ENCODE results near the gene EXTL1. TPM values are rescaled to one million over a fixed set of nuclear protein-coding genes. Genes with fewer than 3 reads are reported as not detected.

EXTL1 gene
- total and polyA plus RNA-seq, 10 of the 15 experiments (the other 5 are each of a cell fraction or from before 2014, with no cell fraction given), result not detected

- no peak for TF ChIP-seq NR2F1 (conservative IDR thresholded peaks at IDR 0.05)
- TF ChIP-seq SPI1 (IDR thresholded peaks at IDR 0.05; ENCODE audit: borderline replicate concordance, insufficient read depth, low read depth, low read length), result no peak
- no peak for TF ChIP-seq CREB1 (IDR thresholded peaks at IDR 0.05; ENCODE audit: low read depth)
- no peak for TF ChIP-seq NBN (IDR thresholded peaks at IDR 0.05)
- no peak for TF ChIP-seq E2F4 (IDR thresholded peaks at IDR 0.05; ENCODE audit: low read depth, low read length)
- no peak for TF ChIP-seq MTA3 (IDR thresholded peaks at IDR 0.05; ENCODE audit: borderline replicate concordance, low read length)
- no peak for TF ChIP-seq TCF3 (IDR thresholded peaks at IDR 0.05; ENCODE audit: borderline replicate concordance, insufficient read depth, low read depth, low read length)
- no peak for TF ChIP-seq SP1 (IDR thresholded peaks at IDR 0.05; ENCODE audit: low read depth, low read length)
- no peak for TF ChIP-seq ATF2 (IDR thresholded peaks at IDR 0.05; ENCODE audit: low read length)
- no peak for TF ChIP-seq MXI1 (IDR thresholded peaks at IDR 0.05; ENCODE audit: low read depth, low read length)
- no peak for TF ChIP-seq ZNF622 (IDR thresholded peaks at IDR 0.05)
- no peak for TF ChIP-seq CHD2 (IDR thresholded peaks at IDR 0.05; ENCODE audit: borderline replicate concordance, low read depth, low read length)
- no peak for TF ChIP-seq LARP7 (IDR thresholded peaks at IDR 0.05)
- no peak for TF ChIP-seq SUZ12 (IDR thresholded peaks at IDR 0.05; ENCODE audit: unreplicated experiment)
- TF ChIP-seq RFX5 (IDR thresholded peaks at IDR 0.05; ENCODE audit: low read depth, low read length), result no peak
- TF ChIP-seq NR2C1 (IDR thresholded peaks at IDR 0.05), result no peak
- no peak for TF ChIP-seq NFYB (IDR thresholded peaks at IDR 0.05; ENCODE audit: insufficient read depth, low read depth, low read length)
- Histone ChIP-seq H3K36me3 (ENCODE audit: control insufficient read depth in 2 of 2, insufficient read depth in 2 of 2, low read length in 1 of 2) (no peaks in the 10 kb centered on the region), H3K4me2 (ENCODE audit: control insufficient read depth, insufficient read depth) (no peak overlapping the region), H2AFZ (ENCODE audit: control insufficient read depth, low read depth, low read length) (no peak overlapping the region), H3K27me3 (replicated peaks in 1 of 2; ENCODE audit: control insufficient read depth in 2 of 2, insufficient read depth in 2 of 2, low read length in 1 of 2) (no peaks in the 10 kb centered on the region; a peak in 2 of 4 replicates), H3K9me3 (replicated peaks; ENCODE audit: control insufficient read depth, insufficient read depth, low read length) (no peaks in the 10 kb centered on the region), H3K4me1 (ENCODE audit: control insufficient read depth, insufficient read depth, low read length) (no peaks in the 10 kb centered on the region), H3K9ac (ENCODE audit: control insufficient read depth, insufficient read depth, low read length) (no peak overlapping the region), H3K27ac (ENCODE audit: control insufficient read depth, insufficient read depth) (no peak overlapping the region), H3K79me2 (ENCODE audit: control insufficient read depth, insufficient read depth, low read length) (no peaks in the 10 kb centered on the region), H3K4me3 (no peak overlapping the region), H4K20me1 (ENCODE audit: control insufficient read depth, insufficient read depth) (no peaks in the 10 kb centered on the region)
- FAIRE-seq (no peak), DNase-seq (ENCODE audit: low read depth, low spot score) (no peak), ATAC-seq (no peak)
- in situ Hi-C loops (cut with MboI), result no loop called here
- POLR2A ChIA-PET, result no interaction called here
- SMC1A ChIA-PET (ENCODE audit: uncharacterized antibody, unreplicated experiment), result interaction anchor here (1.5 to 1.9 kb wide), 2 partner anchors 17 to 61 kb away, joined by 3 to 5 read pairs; no protein-coding TSS in a partner anchor
- RAD21 ChIA-PET (ENCODE audit: unreplicated experiment), result no interaction called here
- intact Hi-C loops (cut with micrococcal nuclease; ENCODE audit: unreplicated experiment), result no loop called here
- CTCF ChIA-PET, result interaction anchor here (1.4 kb wide), 1 partner anchor 21 kb away, joined by 4 read pairs; no protein-coding TSS in a partner anchor
- BruUV-seq (replicated peaks), result no TSS peak
- 8% methylated on average over 2 of the region's 2 CpGs for WGBS (ENCODE audit: insufficient coverage, insufficient replicate concordance, low lambda C conversion rate, missing lambda C conversion rate)
Measured at GRCh38 chr1:26084091-26084561, 62.6 kb downstream of the EXTL1 start.

Data from GM12878 (cell line).